Fibroblast of skin of right biceps (primary cell): Measurements from ENCODE around the gene MYO18B.

ENCODE experiments used
- DNase-seq: peaks from one replicate; pipeline ENCODE4 v3.0.0-alpha.2; 2013

MYO18B gene

GRCh38 chr22:25827415-25827814 is 85.4 kb downstream of the MYO18B start:
- no peak for DNase-seq

GRCh38 chr22:25828422-25828821 is 86.4 kb downstream of the MYO18B start:
- no peak for DNase-seq

- no peak for DNase-seq
Measured at GRCh38 chr22:25829237-25829636, 87.2 kb downstream of the MYO18B start.

- DNase-seq: no peak
Measured at GRCh38 chr22:25829808-25830777, 88.1 kb downstream of the MYO18B start.

- DNase-seq: no peak
Measured at GRCh38 chr22:25833091-25833490, 91.1 kb downstream of the MYO18B start.

- no peak for DNase-seq
Measured at GRCh38 chr22:25833676-25834075, 91.7 kb downstream of the MYO18B start.

- DNase-seq: no peak
Measured at GRCh38 chr22:25834490-25834889, 92.5 kb downstream of the MYO18B start.

GRCh38 chr22:25835348-25835747 is 93.4 kb downstream of the MYO18B start:
- DNase-seq: no peak

GRCh38 chr22:25837288-25837900 is 95.4 kb downstream of the MYO18B start:
- DNase-seq: no peak

- no peak for DNase-seq
Measured at GRCh38 chr22:25838960-25839741, 97.2 kb downstream of the MYO18B start.

- no peak for DNase-seq
Measured at GRCh38 chr22:25839755-25840154, 97.8 kb downstream of the MYO18B start.

- DNase-seq: no peak
Measured at GRCh38 chr22:25840167-25840566, 98.2 kb downstream of the MYO18B start.

- no peak for DNase-seq
Measured at GRCh38 chr22:25840891-25841290, 98.9 kb downstream of the MYO18B start.

- no peak for DNase-seq
Measured at GRCh38 chr22:25841775-25842174, 99.8 kb downstream of the MYO18B start.

GRCh38 chr22:25843660-25844405 is 101.8 kb downstream of the MYO18B start:
- no peak for DNase-seq

- DNase-seq: no peak
Measured at GRCh38 chr22:25844601-25845000, 102.6 kb downstream of the MYO18B start.

GRCh38 chr22:25845985-25846745 is 104.2 kb downstream of the MYO18B start:
- DNase-seq: no peak

GRCh38 chr22:25847451-25847850 is 105.5 kb downstream of the MYO18B start:
- no peak for DNase-seq

GRCh38 chr22:25848954-25849353 is 107.0 kb downstream of the MYO18B start:
- no peak for DNase-seq

GRCh38 chr22:25849522-25849921 is 107.5 kb downstream of the MYO18B start:
- no peak for DNase-seq

GRCh38 chr22:25852223-25852622 is 110.2 kb downstream of the MYO18B start:
- no peak for DNase-seq

GRCh38 chr22:25853078-25853477 is 111.1 kb downstream of the MYO18B start:
- no peak for DNase-seq
